Left colon (tissue), 2 donors: Measurements from ENCODE around the gene ZNF680. TPM values are rescaled to one million over a fixed set of nuclear protein-coding genes. Genes with fewer than 3 reads are reported as not detected.
"Not testable (repeated sequence)": the region's sequence is repeated elsewhere in the genome, so short reads cannot be mapped to it uniquely, and the experiment has no call there.

Source experiments
- ATAC-seq: fragments of 200-7000 bp; cut with Tn5 transposase; one replicate; pipeline ENCODE4 v1.9.1; 2020; ENCODE audit warnings: mild to moderate bottlenecking, moderate library complexity
- DNase-seq, 2 donors: peaks; one replicate each; pipeline ENCODE4 v3.0.0-alpha.2; 2020
- intact Hi-C, 2 donors: fragments of 100-400 bp; cut with DNase I in 1 of 2; cut with micrococcal nuclease in 1 of 2; formaldehyde crosslinking; loops; one replicate each; pipeline versions ENCODE4 v1.11.2 to v1.14.0; 2022; cut with DNase I, micrococcal nuclease
- long read RNA-seq: library from polyadenylated mRNA; unstranded; transcript quantifications from one replicate; pipeline ENCODE4 v2.0.0, GENCODE V29; 2021
- total RNA-seq, 2 donors: library from RNA; stranded (reverse); fragmentation: NEBNext Ultra II Directional; extraction: Animal tissue kit (Norgen Biotek cat#: 25700); gene quantifications; one replicate each; pipeline ENCODE4 v1.2.1, GENCODE V29; 2021
- donor health status: DM: no; HTN: no; CAD: no.
- donor health status: DM: yes; HTN: yes; CAD: no.

ZNF680 gene
- 1 to 10 TPM; 6.4 to 6.8 TPM for total RNA-seq
- long read RNA-seq, transcript ZNF680-201 (4 exons, 3,022 nt): major isoform, 11 of 16 reads
- long read RNA-seq, partial matches to known transcripts: 3 of 16 reads
- long read RNA-seq, other reads (novel, unspliced or antisense): 1 of 16 reads

DNA sequence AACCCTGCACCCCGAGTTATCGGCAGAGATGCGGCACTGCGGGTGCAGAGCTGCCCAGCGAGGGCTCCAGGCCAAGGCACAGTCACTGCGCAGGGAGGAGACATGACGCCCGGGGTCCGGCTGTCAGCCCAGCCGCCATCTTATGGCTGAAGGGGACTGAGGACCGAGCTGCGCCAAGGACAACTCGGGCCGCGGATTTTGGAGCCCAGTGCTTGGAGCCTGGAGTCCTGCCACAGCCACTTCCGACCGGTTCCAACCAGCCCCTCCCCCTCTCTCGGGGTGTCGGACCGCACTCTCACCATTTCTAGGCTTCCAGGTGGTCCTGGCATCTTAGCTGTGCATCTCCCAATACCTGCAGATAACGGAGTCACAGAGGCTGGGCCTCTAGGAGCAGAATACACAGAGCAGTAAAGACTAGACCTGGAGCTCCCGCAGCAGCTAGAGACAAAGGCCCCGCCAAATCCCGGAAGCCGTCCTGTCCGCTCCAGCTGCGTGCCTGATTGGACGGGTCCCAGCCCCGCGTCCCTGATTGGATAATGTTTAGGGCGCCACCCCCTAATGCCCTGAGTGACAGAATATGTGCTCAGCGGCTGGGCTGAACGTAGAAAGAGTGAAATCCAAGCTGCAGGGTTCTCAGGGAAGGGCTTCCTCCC, at the start of gene ZNF680:
Gene ZNF680, minus strand, starts transcription at position 446 of the 653 bp plus-strand sequence. Its CDS starts 117 bp downstream, at position 329.
- peak; percentile 100 for ATAC-seq
- peak; percentile 94 to 95 for DNase-seq

GRCh38 chr7:64612452-64612851, 49.6 kb upstream of the ZNF680 start:
- intact Hi-C loops: loop anchor here in 1 of 2 donors (10.0 kb wide), 1 partner anchor 428 kb away; no protein-coding TSS in a partner anchor
- no peak for DNase-seq
- no peak for ATAC-seq

More for the DNA sequence above, at the start of gene ZNF680:
- intact Hi-C loops: no loop called here

- no peak for ATAC-seq
- no peak for DNase-seq
- intact Hi-C loops: loop anchor here in 1 of 2 donors (10.0 kb wide), 1 partner anchor 427 kb away; no protein-coding TSS in a partner anchor
Measured at GRCh38 chr7:64611717-64612116, 48.8 kb upstream of the ZNF680 start.

GRCh38 chr7:64610997-64611396, 48.1 kb upstream of the ZNF680 start:
- no peak for DNase-seq
- intact Hi-C loops: loop anchor here in 1 of 2 donors (10.0 kb wide), 1 partner anchor 426 kb away; no protein-coding TSS in a partner anchor
- ATAC-seq: no peak

DNA sequence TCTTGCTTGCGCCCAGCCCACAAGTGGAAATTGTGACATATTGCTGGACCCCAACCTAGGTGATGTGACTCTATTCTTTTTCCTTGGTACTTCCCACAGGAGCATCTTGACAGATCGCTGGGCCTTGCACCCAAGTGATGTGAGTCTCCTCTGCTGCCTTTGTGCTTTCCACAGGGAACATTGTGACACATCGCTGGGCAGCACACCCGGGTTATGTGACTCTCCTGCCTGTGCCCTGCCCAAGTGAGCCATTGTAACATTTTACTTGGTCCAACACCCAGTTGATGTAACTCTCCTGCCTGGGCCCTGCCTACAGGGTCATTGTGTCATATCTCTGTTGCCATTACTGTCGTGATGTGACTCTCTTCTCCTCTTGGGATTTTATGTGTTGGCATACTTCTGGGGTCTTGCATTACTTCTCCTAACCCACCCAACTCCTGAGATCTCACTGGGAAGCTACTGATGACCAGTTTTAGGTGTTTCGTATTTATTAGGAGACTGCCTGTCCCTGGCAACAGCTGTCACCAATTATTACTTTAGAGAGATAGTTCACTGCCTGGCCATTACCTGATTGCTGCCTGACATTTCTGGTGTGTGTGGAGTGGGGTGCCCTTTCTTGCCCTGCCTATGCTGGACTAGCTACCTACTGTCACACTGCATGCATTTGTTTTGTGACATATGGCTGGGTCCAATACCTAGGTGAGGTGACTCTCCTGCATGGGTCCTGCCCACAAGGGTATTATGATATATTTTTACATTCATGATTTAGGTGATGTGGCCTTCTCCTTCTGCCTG, 45.4 kb upstream of the ZNF680 start:
- DNase-seq (no peak), ATAC-seq (no peak)
- intact Hi-C loops: no loop called here

GRCh38 chr7:64606385-64606784, 43.5 kb upstream of the ZNF680 start:
- intact Hi-C loops: no loop called here
- DNase-seq: no peak
- no peak for ATAC-seq

DNA sequence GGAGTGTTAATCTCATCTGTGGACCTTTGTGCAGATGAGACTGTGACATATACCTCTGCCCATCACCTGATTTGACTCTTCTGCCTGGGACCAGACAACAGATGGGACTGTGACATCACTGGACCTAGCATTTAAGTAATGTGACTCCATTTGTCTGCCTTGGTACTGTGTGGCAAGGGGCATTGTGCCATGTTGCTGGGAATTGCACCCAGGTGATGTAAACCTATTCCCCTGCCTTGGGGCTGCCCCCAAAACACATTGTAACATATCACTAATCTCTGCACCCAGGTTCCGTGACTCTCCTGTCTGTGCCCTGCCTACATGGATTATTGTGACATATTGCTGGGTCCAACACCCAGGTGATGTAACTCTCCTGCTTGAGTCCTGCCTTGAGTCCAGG, 40.4 kb upstream of the ZNF680 start:
- intact Hi-C loops: no loop called here
- no peak for ATAC-seq
- no peak for DNase-seq

DNA sequence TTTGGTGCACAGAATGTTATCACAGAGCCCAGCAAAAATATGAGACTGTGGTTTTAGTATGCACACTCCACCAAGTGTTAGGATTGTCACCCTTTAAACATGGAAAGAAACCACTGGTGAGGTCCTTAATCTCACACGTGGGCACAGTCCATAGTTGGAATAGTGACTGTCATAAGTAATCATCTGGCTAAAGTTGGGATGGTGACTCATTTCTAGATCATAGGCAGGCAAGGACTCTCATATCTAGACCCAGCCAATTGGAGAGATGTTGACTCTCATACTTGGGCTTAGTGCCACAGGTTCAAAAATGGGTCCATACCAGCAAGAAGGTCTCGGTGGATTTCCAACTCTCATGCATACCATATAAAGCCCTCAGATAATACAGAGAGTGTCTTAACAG, 39.6 kb upstream of the ZNF680 start:
- ATAC-seq (no peak), DNase-seq (no peak)
- intact Hi-C loops: no loop called here

DNA sequence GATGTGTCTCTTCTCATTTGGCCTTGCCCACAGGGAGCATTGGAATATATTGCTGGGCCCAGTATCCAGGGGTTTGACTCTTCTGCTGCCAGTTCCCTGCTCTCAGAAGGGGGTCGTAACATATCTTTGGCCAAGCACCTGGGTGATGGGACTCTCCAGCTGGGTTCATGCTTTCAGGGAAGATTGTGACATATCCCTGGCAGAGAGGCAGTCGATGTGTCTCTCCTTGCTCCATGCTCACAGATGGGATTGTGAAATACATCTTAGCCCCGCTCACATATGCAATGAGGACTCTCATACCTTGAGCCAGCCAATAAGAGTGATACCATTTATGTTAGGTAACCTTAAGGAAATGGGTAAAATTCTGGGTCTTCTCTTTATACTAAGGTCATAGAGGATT, 39.2 kb upstream of the ZNF680 start:
- ATAC-seq: no peak
- no peak for DNase-seq
- intact Hi-C loops: no loop called here

DNA sequence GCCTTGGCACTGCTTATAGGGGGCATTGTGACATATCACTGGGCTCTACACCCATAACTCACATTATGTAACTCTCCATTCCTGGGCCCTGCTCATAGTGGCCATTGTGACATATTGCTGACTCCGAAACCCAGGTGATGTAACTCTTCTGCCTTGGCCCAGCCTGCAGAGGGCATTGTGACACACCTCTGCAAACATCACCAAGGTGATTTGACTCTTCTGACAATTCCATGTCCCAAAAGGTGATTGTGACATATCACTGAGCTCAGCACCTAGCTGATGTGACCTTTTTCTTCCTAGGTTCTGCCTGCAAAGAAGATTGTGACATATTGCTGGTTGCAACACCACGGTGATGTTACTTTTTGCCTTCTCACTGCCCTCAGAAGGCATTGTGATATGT, 36.5 kb upstream of the ZNF680 start:
- intact Hi-C loops: no loop called here
- DNase-seq: no peak
- ATAC-seq: no peak

DNA sequence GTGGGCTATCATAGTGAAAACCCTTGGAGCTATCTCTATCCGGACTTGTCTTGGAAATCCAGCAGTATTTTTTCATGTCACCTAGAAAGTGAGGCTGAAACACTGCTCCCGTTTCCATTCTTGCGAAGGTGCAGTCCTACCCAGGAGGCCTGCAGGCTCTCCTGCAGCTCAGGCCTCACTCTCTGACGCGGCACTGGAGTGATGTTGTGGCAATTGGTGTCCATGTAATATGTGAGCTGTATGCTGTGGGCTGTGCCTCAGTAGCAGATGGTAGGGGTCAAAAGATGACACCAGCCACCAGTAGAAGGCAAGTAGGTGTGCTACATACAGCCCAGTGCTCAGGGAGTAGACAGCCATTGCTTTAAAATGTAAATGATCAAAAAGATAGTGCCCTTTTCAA, 28.1 kb upstream of the ZNF680 start:
- DNase-seq (no peak), ATAC-seq (no peak)
- intact Hi-C loops: no loop called here

GRCh38 chr7:64581926-64582894, 19.3 kb upstream of the ZNF680 start:
- ATAC-seq: no peak
- intact Hi-C loops: no loop called here
- no peak for DNase-seq

GRCh38 chr7:64581391-64581790, 18.5 kb upstream of the ZNF680 start:
- intact Hi-C loops: no loop called here
- ATAC-seq (no peak), DNase-seq (no peak)

GRCh38 chr7:64574540-64575099, 11.7 kb upstream of the ZNF680 start:
- intact Hi-C loops: no loop called here
- DNase-seq (no peak), ATAC-seq (no peak)

GRCh38 chr7:64570284-64570605, 7.4 kb upstream of the ZNF680 start:
- intact Hi-C loops, DNase-seq, ATAC-seq: not testable (repeated sequence)

DNA sequence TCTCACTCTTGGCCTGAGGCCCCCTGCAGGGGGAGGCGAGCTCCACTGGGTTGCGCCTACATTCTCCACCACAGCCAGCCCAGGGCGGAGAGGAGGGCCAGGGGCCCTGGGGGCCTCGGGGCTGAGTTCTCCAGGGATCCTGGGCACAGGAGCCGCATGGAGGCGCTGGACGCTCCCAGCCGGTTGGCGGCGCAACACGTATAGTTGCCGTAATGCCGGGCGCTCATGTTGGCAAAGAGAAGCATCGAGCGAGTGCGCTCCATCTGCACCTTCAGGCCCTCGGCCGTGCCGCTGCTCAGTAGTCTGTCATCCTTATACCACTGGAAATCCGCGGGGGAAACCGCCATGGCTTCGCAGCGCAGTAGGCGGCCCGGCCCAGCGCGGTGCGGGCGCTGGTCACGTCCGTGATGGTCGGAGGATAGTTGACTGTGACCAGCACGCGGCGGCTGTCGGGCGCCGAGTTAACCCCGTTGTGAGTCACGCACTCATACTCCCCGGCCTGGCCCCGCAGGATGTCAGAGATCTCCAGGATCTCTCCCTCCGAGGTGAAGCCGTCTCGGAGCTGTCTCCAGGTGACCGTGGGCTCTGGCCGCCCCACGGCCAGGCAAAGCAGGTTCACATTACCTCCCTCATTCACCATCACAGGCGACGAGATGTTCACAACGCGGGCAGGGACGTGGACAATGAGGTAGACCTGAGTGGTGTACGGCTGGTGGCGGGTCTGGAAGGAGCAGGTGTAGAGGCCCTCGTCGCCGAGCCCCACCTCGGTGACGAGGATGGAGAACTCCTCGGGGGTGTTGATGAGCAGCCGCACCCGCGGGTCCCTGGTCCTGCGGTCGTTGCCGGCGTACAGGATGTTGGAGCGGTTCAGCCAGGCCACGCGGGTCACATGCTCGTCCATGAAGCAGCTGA, 6.8 kb upstream of the ZNF680 start:
- peak in 1 of 2 donors; percentile 19 for DNase-seq
- peak; percentile 17 for ATAC-seq
- intact Hi-C loops: not testable (repeated sequence)

GRCh38 chr7:64562256-64562625, 630 bp downstream of the ZNF680 start:
- ATAC-seq: no peak
- DNase-seq: no peak
- intact Hi-C loops: no loop called here

DNA sequence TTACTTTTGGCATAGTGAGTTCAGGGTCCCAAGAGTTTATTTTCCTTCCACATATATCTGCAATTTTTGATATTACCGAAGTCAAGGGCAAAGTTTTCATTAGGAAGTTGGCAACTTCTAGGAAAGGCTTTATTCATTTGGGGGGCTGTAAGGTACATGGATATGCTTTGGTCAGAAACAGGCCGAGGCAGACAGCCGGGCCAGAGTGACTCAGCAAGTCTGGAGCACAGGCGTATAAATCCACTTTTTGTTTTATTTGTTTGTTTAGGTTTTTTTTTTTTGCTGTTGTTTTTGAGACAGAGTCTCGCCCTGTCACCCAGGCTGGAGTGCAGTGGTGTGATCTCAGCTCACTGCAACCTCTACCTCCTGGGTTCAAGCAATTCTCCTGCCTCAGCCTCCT, 3.7 kb downstream of the ZNF680 start:
- ATAC-seq: no peak
- intact Hi-C loops: no loop called here
- no peak for DNase-seq
